Right ventricle myocardium inferior (tissue), 1 donor: ENCODE measurements around the gene ADPRH. TPM values are rescaled to one million over a fixed set of nuclear protein-coding genes. Genes with fewer than 3 reads are reported as not detected.
A peak's percentile ranks its signal among the peaks of the same experiment; 100 is the strongest.

Experiments used
- ATAC-seq: fragments of 200-7000 bp; cut with Tn5 transposase; one replicate; pipeline ENCODE4 v1.9.1; 2020; ENCODE audit warnings: mild to moderate bottlenecking, moderate library complexity
- DNase-seq: peaks from one replicate; pipeline ENCODE4 v3.0.0; 2021; ENCODE audit errors: missing footprints
- intact Hi-C: fragments of 100-400 bp; cut with DNase I; formaldehyde crosslinking; loops from one replicate; pipeline ENCODE4 v1.11.0; 2022
- total RNA-seq: library from RNA; stranded (reverse); fragmentation: NEBNext Ultra II Directional; extraction: Animal tissue kit (Norgen Biotek cat#: 25700); gene quantifications from one replicate; pipeline ENCODE4 v1.2.1, GENCODE V29; 2021
- donor health status: DM: no; HTN: yes; CAD: no; lungs with severe emphysema.

The ADPRH gene
- total RNA-seq, 1 donor from 2014 or later = 10.1 TPM

DNA sequence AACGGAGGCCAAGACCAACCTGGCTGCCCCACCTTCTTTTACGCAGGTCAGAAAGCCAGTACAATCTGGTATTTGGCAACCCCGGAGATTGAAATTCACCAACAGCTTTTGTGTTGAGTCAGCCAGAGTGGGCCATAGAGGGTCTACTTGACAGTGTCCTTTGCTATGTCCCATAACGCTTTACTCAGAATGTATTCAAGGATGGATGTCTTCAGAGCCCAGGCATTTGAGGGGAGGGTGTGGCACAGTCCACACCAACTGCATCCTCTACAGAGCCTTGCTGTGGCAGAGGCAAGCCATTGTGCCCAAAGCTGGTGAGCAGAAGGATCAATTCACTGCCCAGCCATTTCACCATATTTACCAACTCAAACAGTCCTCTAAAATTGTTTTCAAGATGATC is 36.8 kb downstream of the ADPRH start:
- ATAC-seq (no peak), DNase-seq (no peak)
- intact Hi-C loops = no loop called here

- intact Hi-C loops = no loop called here
- DNase-seq (no peak), ATAC-seq (no peak)
Observed at GRCh38 chr3:119619094-119619493, 39.8 kb downstream of the ADPRH start.

- ATAC-seq (no peak), DNase-seq (no peak)
- intact Hi-C loops = no loop called here
Observed at GRCh38 chr3:119620899-119621298, 41.6 kb downstream of the ADPRH start.

GRCh38 chr3:119624002-119624720 is 44.9 kb downstream of the ADPRH start:
- ATAC-seq = no peak
- DNase-seq = no peak
- intact Hi-C loops = no loop called here

DNA sequence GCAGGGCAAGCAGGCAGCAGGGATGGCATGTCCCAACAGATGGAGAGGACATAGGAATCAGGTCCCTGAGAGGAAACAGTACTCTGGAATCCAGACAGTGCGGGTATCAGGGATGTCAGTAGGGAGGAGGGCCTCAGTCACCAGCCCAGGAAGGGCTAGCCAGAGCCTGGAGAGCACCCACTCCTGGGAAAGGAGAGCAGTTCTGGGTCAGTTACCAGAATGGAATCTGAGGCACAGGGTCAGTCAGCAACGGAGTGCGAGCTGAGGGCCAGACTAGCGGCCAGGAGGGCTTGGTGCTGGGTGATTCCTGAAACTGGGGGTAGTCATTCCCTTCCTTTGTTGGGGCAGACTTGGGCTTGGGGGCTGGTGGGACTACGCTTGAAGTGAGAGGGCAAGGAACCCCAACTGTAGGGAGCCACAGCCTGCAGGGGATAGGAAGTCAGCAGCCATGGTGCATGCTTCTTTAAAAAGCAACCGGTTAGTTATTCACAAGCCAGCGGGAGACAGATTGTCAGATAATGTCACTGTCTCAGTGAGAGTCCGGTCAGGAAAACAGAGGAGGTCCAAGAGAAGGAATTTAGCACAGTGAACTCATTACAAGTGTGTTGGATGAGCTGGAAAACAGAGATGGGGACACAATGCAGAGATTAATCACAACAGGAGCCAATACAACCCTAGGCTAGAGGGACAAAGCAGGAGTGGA is 46.3 kb downstream of the ADPRH start:
- ATAC-seq = no peak
- intact Hi-C loops = no loop called here
- no peak for DNase-seq

- intact Hi-C loops = no loop called here
- DNase-seq (no peak), ATAC-seq (no peak)
Observed at GRCh38 chr3:119626196-119626595, 46.9 kb downstream of the ADPRH start.

- DNase-seq = no peak
- ATAC-seq = no peak
- intact Hi-C loops = no loop called here
Observed at GRCh38 chr3:119627461-119627860, 48.2 kb downstream of the ADPRH start.

DNA sequence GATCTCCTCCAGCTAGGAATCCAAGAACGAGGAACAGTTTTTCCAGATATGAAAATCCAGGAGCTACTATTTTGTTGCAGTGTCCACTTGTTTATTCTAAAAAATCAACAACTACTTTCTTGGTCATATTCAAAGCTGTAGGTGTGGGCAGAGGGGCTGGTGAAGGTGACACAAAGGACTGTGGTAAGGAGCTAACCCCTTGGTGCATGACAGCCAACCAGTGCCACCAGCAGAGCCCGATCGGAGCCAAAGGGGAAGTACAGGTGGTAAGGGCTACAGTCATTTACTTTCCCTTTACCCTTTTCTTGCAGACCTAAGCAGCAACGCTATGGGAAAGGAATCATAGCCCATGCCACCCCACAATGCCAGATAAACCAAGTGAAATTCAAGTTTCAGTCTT is 49.1 kb downstream of the ADPRH start:
- ATAC-seq = no peak
- intact Hi-C loops = no loop called here
- DNase-seq = no peak

DNA sequence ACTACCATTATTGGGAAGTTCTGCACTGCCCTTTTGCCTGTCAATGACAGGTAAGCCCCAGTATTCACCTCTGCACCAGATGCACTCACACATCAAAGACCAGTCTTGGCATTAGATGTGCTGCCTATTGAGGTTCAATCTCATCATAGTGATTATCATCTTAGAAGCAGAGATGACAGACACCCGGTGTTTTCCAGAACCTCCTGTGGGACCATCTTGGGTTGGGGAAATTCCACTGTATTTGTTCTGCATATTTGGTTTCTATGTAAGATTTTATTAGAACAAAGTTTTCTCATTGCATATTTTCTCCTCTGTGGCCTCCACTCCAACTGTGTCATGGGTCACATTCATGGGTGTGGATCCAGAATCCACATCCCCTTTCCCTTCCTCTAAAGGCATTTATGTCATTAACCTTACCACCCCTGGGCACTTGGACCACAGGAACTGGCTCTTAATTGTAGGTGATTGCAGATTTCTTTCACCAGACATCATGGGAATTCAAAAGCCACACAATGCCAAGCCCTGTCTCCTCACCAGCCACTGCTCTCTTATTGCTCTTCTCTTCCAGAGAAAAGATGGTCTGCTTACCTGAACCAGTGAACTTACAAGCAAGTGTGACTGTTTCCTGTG is 49.6 kb downstream of the ADPRH start:
- ATAC-seq = no peak
- intact Hi-C loops = no loop called here
- no peak for DNase-seq

DNA sequence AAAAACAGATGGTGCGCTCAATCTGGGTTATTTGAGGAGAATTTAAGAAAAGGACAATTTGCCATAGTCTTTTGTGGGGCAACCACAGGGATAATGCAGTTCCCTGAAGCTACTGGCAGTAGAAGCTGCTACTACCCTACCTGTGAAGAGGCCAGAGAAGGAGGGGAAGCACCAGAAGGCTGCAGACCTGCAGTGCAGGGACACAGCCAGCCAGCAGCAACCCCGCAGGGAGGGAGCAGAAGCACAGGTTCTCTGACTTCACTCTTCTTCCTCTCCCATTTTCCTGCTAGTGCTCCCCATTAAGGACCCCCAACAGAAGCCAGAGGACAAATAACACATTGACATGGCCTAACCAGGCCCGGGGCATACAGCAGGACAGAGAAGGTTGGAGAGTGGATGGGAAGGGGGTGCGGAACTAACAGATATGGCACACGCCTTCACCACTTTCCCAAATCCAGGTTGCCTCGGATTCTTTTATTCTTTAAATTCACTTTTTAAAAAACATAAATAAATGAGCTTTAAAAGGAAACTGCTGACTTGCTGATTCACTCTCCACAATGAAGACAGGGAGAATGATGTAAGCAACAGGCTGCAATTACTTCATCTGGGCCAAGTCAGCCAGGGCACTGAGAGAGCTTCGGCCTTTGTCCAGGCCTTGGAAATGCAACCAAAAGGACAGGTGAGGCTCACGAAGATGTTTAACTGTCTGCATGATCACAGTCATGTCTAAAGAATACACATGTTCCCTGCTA is 51.0 kb downstream of the ADPRH start:
- intact Hi-C loops = no loop called here
- DNase-seq = no peak
- ATAC-seq = no peak

DNA sequence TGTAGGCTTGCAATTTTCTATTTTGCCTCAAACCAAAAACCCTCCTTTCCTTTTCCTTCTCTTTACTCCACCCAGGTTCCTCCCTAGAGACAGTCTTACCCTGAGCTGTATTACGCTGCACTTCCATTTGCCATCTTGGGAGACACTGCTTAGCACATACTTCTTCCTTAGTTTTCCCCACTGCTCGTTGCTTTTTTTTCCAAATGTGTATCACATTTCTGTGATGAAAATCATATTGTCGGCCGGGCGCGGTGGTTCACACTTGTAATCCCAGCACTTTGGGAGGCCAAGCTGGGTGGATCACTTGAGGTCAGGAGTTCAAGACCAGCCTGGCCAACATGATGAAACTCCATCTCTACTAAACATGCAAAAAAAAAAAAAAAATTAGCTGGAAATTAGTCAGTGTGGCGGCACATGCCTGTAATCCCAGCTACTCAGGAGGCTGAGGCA is 51.6 kb downstream of the ADPRH start:
- DNase-seq (no peak), ATAC-seq (no peak)
- intact Hi-C loops = no loop called here

GRCh38 chr3:119631516-119631915 is 52.2 kb downstream of the ADPRH start:
- no peak for ATAC-seq
- intact Hi-C loops = no loop called here
- no peak for DNase-seq

DNA sequence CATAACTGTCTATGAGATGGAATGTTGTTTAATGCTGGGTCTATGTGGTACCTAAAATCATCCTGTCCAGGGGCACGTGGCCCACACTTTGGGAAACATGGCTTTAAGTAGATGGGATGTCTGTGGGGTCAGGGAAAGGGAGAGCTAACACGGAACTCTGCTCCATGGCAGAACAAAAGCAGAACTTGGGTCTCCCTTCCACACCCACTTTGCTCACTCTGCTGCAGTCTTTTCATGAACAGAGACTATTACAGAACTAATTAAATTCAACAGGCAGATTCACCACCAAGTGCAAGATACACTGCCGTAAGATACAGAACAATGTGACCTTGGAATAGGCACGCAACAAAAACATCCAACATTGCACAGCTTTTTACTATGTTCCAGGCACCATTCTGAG is 52.9 kb downstream of the ADPRH start:
- intact Hi-C loops = no loop called here
- DNase-seq = no peak
- ATAC-seq = no peak

GRCh38 chr3:119632829-119633228 is 53.5 kb downstream of the ADPRH start:
- ATAC-seq = no peak
- no peak for DNase-seq
- intact Hi-C loops = no loop called here

DNA sequence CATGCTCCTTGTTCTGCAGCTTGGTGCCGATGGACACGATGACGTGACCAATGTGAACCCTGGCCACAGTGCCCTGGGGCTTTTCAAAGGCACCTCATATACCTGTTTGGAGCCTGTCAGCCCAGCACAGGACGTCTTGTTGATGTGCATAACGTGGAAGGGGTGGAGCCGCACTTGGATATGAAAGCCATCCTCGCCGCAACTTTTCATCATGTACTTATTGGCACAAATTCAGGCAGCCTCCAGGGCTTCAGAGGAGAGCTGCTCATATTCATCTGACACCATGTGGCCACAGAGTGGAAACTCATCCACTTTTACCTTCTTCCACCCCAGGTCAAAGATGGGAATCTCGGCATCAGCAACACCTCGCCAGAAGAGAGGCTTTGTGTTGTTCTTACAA is 56.4 kb downstream of the ADPRH start:
- DNase-seq = no peak
- peak; percentile 15 for ATAC-seq

DNA sequence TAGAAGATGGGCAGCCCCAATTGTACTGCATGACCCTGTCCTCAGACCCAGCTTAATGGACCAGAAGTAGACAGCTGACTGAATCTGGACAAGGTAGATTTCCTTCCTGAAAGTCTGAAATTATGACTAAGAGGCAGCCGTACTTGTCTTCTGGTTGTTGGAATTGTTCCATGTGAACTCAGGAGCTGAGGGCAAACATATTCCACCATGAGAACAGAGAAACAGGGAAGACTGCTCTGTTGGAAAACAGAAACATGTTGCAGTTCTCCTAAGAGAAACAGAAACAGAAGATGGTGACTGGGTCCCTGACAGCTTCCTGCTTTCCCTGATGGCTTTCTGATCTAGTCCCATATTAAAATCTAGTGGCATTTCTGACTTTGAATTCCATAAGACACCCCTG is 57.0 kb downstream of the ADPRH start:
- DNase-seq = no peak
- intact Hi-C loops = loop anchor here (5.0 kb wide), 1 partner anchor 41 kb away; the partner anchor contains the start of gene COX17
- ATAC-seq = no peak

More for the DNA sequence above, 56.4 kb downstream of the ADPRH start:
- intact Hi-C loops = loop anchor here (2.0 to 5.0 kb wide), 2 partner anchors 35 to 42 kb away; partner anchors contain the start of gene COX17

DNA sequence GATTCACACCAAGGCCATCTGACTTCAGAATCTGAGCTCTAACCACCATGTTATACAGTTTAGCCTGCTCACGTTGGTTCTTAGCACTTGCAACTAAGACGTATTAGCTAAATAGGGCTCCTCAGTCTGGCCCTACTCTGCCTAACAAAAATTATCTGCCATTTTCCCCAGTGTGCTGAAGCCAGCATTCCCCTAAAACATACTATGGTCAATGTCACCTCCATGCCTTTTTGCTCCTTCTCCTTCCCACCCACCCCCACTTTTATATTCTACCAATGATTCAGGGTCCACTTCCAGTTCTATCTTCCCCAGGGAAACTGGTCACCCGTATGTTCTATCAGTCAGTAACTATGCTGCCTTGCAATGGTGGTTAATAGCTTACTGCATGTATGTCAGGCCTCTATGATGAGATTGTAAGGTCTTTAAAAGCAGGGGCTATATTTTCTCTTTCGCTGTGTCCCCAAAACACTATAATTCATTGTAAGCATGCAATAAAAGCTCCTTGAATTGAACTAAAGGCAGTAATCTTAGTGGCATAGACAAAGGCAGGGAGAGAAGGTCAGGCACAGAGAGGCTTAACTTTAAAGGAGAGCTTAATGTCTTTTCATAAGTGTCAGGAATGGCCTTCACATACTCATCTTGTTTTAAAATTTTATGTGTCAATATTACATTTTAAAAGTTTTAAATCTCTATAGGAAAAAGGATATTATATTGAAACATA is 57.8 kb downstream of the ADPRH start:
- ATAC-seq = no peak
- intact Hi-C loops = loop anchor here (5.0 kb wide), 1 partner anchor 40 kb away; the partner anchor contains the start of gene COX17

GRCh38 chr3:119637679-119638477 is 58.6 kb downstream of the ADPRH start:
- no peak for DNase-seq
- ATAC-seq = peak; percentile 11
- intact Hi-C loops = loop anchor here (5.0 kb wide), 1 partner anchor 39 kb away; the partner anchor contains the start of gene COX17

More for the DNA sequence above, 57.8 kb downstream of the ADPRH start:
- no peak for DNase-seq
